Measurements from ENCODE around the gene LMOD3. TPM values are rescaled to one million over a fixed set of nuclear protein-coding genes. Genes with fewer than 3 reads are reported as not detected.
A peak's percentile ranks its signal among the peaks of the same experiment; 100 is the strongest.

Gene LMOD3
- total RNA-seq, 1 experiment from 2014 or later = not detected

- Mint-ChIP-seq H3K9me3 (ENCODE audit: low read depth, unreplicated experiment) (no peaks in the 10 kb centered on the region), H3K4me1 (ENCODE audit: low read depth, unreplicated experiment) (peaks cover 57% of the 10 kb centered on the region), H3K4me3 (ENCODE audit: low read depth, unreplicated experiment) (peak overlapping the region; percentile 29), H3K27me3 (ENCODE audit: unreplicated experiment) (no peaks in the 10 kb centered on the region), H3K36me3 (ENCODE audit: insufficient read depth, unreplicated experiment) (peaks cover 39% of the 10 kb centered on the region), H3K27ac (ENCODE audit: unreplicated experiment) (peak overlapping the region; percentile 56)
- intact Hi-C loops (cut with micrococcal nuclease; ENCODE audit: unreplicated experiment) = no loop called here
- BruUV-seq (replicated peaks) = no TSS peak
- no peak for TF ChIP-seq CTCF (IDR thresholded peaks at IDR 0.05; ENCODE audit: unreplicated experiment)
- CTCF ChIA-PET = interaction anchor here (0.5 kb wide), 1 partner anchor 8 kb away, joined by 8 read pairs; no protein-coding TSS in a partner anchor
- DNase-seq = no peak
These were observed 34.3 kb downstream of the LMOD3 start for GRCh38 chr3:69088063-69088462.

GRCh38 chr3:69087030-69087791 lies 35.2 kb downstream of the LMOD3 start:
- H3K4me1 Mint-ChIP-seq (ENCODE audit: low read depth, unreplicated experiment) = peaks cover 60% of the 10 kb centered on the region
- no peaks in the 10 kb centered on the region for H3K27me3 Mint-ChIP-seq (ENCODE audit: unreplicated experiment)
- DNase-seq = no peak
- CTCF ChIA-PET = interaction anchor here (0.6 to 0.7 kb wide), 2 partner anchors 335 to 411 kb away, joined by 3 to 4 read pairs; no protein-coding TSS in a partner anchor
- TF ChIP-seq CTCF (IDR thresholded peaks at IDR 0.05; ENCODE audit: unreplicated experiment) = no peak
- BruUV-seq (replicated peaks) = no TSS peak
- H3K36me3 Mint-ChIP-seq (ENCODE audit: insufficient read depth, unreplicated experiment) = peaks cover 44% of the 10 kb centered on the region
- no peaks in the 10 kb centered on the region for H3K9me3 Mint-ChIP-seq (ENCODE audit: low read depth, unreplicated experiment)
- H3K27ac Mint-ChIP-seq (ENCODE audit: unreplicated experiment) = no peak overlapping the region
- intact Hi-C loops (cut with micrococcal nuclease; ENCODE audit: unreplicated experiment) = loop anchor here (2.0 kb wide), 1 partner anchor 30 kb away; no protein-coding TSS in a partner anchor
- H3K4me3 Mint-ChIP-seq (ENCODE audit: low read depth, unreplicated experiment) = no peak overlapping the region

- Mint-ChIP-seq H3K27ac (ENCODE audit: unreplicated experiment) (peak overlapping the region; percentile 93), H3K27me3 (ENCODE audit: unreplicated experiment) (no peaks in the 10 kb centered on the region), H3K4me3 (ENCODE audit: low read depth, unreplicated experiment) (peak overlapping the region; percentile 82), H3K9me3 (ENCODE audit: low read depth, unreplicated experiment) (no peaks in the 10 kb centered on the region), H3K4me1 (ENCODE audit: low read depth, unreplicated experiment) (peaks cover 53% of the 10 kb centered on the region), H3K36me3 (ENCODE audit: insufficient read depth, unreplicated experiment) (peaks cover 38% of the 10 kb centered on the region)
- intact Hi-C loops (cut with micrococcal nuclease; ENCODE audit: unreplicated experiment) = loop anchor here (2.0 kb wide), 1 partner anchor 31 kb away; no protein-coding TSS in a partner anchor
- no TSS peak for BruUV-seq (replicated peaks)
- no peak for TF ChIP-seq CTCF (IDR thresholded peaks at IDR 0.05; ENCODE audit: unreplicated experiment)
- CTCF ChIA-PET = interaction anchor here (0.5 to 0.6 kb wide), 6 partner anchors 11 to 336 kb away, joined by 3 to 5 read pairs (median 4); no protein-coding TSS in a partner anchor
- peak; percentile 87 for DNase-seq
These were observed 36.3 kb downstream of the LMOD3 start for GRCh38 chr3:69085833-69086722.

GRCh38 chr3:69085168-69085832 lies 37.1 kb downstream of the LMOD3 start:
- peaks cover 46% of the 10 kb centered on the region for H3K4me1 Mint-ChIP-seq (ENCODE audit: low read depth, unreplicated experiment)
- no peaks in the 10 kb centered on the region for H3K27me3 Mint-ChIP-seq (ENCODE audit: unreplicated experiment)
- intact Hi-C loops (cut with micrococcal nuclease; ENCODE audit: unreplicated experiment) = no loop called here
- no peak for TF ChIP-seq CTCF (IDR thresholded peaks at IDR 0.05; ENCODE audit: unreplicated experiment)
- CTCF ChIA-PET = interaction anchor here (0.6 to 1.1 kb wide), 2 partner anchors 19 to 36 kb away, joined by 3 to 4 read pairs; no protein-coding TSS in a partner anchor
- no peaks in the 10 kb centered on the region for H3K9me3 Mint-ChIP-seq (ENCODE audit: low read depth, unreplicated experiment)
- H3K27ac Mint-ChIP-seq (ENCODE audit: unreplicated experiment) = peak overlapping the region; percentile 93
- DNase-seq = peak; percentile 11
- BruUV-seq (replicated peaks) = TSS peak; percentile 28
- H3K4me3 Mint-ChIP-seq (ENCODE audit: low read depth, unreplicated experiment) = peak overlapping the region; percentile 82
- peaks cover 40% of the 10 kb centered on the region for H3K36me3 Mint-ChIP-seq (ENCODE audit: insufficient read depth, unreplicated experiment)
